Hepatocyte (in vitro differentiated cells): ENCODE measurements around the gene SPATA21. TPM values are rescaled to one million over a fixed set of nuclear protein-coding genes. Genes with fewer than 3 reads are reported as not detected.

Source experiments
- DNase-seq: peaks from one replicate; pipeline ENCODE4 v3.0.0-alpha.2; 2016; ENCODE audit warnings: low spot score
- H2AFZ ChIP-seq: fragments of 200-600 bp; sonication (generic); 2 replicates; pipeline ENCODE4 v1.6.0; 2016; ENCODE audit warnings: antibody characterized with exemption, mild to moderate bottlenecking
- H3K27ac ChIP-seq: fragments of 200-600 bp; sonication (generic); 2 replicates; pipeline ENCODE4 v1.5.1; 2016; ENCODE audit warnings: mild to moderate bottlenecking
- H3K27me3 ChIP-seq: fragments of 200-600 bp; sonication (generic); 2 replicates; pipeline ENCODE4 v1.6.1; 2016
- H3K36me3 ChIP-seq: fragments of 200-600 bp; sonication (generic); replicated peaks from 2 replicates; pipeline ENCODE4 v1.5.1; 2016; ENCODE audit warnings: low read depth; ENCODE audit not compliant: insufficient read depth
- H3K4me1 ChIP-seq: fragments of 200-600 bp; sonication (generic); 2 replicates; pipeline ENCODE4 v1.5.1; 2016; ENCODE audit warnings: mild to moderate bottlenecking, moderate library complexity; ENCODE audit not compliant: insufficient read depth
- H3K4me2 ChIP-seq: fragments of 200-600 bp; sonication (generic); 2 replicates; pipeline ENCODE4 v1.6.0; 2016
- H3K4me3 ChIP-seq: fragments of 200-600 bp; sonication (generic); 2 replicates; pipeline ENCODE4 v1.5.1; 2016; ENCODE audit warnings: mild to moderate bottlenecking
- H3K79me2 ChIP-seq: fragments of 200-600 bp; sonication (generic); 2 replicates; pipeline ENCODE4 v1.6.0; 2017; ENCODE audit warnings: mild to moderate bottlenecking
- H3K9me2 ChIP-seq: fragments of 200-600 bp; sonication (generic); replicated peaks from 2 replicates; pipeline ENCODE4 v1.6.0; 2017; ENCODE audit warnings: mild to moderate bottlenecking; ENCODE audit not compliant: insufficient read depth
- H3K9me3 ChIP-seq: fragments of 200-600 bp; sonication (generic); 2 replicates; pipeline ENCODE4 v1.5.1; 2016; ENCODE audit warnings: low read depth, mild to moderate bottlenecking
- H4K20me1 ChIP-seq: fragments of 200-600 bp; sonication (generic); 2 replicates; pipeline ENCODE4 v1.6.0; 2016; ENCODE audit warnings: mild to moderate bottlenecking; ENCODE audit not compliant: insufficient read depth, poor library complexity, severe bottlenecking
- EZH2 ChIP-seq: fragments of 200-600 bp; sonication (generic); IDR thresholded peaks from 2 replicates; pipeline ENCODE4 v1.6.1; 2016; ENCODE audit warnings: antibody characterized with exemption, mild to moderate bottlenecking, borderline replicate concordance
- EZH2phosphoT487 ChIP-seq: fragments of 200-600 bp; sonication (generic); IDR thresholded peaks from one replicate; pipeline ENCODE4 v1.6.1; 2018; ENCODE audit warnings: antibody characterized with exemption, mild to moderate bottlenecking, low read depth, moderate library complexity; ENCODE audit not compliant: unreplicated experiment, severe bottlenecking
- WGBS: methylation state at CpG from one replicate; pipeline ENCODE4 v1.1.6; 2016; ENCODE audit warnings: low lambda C conversion rate; ENCODE audit errors: missing lambda C conversion rate; 5-methylcytosine and 5-hydroxymethylcytosine counted together
- polyA plus RNA-seq: library from polyadenylated mRNA; unstranded; fragments of >200 nt; fragmentation: Nextera tagmentation; extraction: Ambion mirVana; gene quantifications from 2 replicates; pipeline ENCODE4 v1.2.1, GENCODE V29; 2016
- total RNA-seq: library from RNA; depleted of rRNA; stranded (reverse); fragments of >200 nt; gene quantifications from 2 replicates; pipeline ENCODE4 v1.2.3, GENCODE V29; 2014
- TF ChIP-seq, protein P1 (sequence below): fragments of 200-600 bp; sonication (generic); IDR thresholded peaks from 2 replicates; pipeline ENCODE4 v1.5.1; 2016; ENCODE audit warnings: antibody characterized with exemption, mild to moderate bottlenecking; ENCODE audit not compliant: poor library complexity

Gene SPATA21
- total and polyA plus RNA-seq, 2 experiments from 2014 or later: 0.30 to 0.92 TPM

- peak overlapping the region; percentile 55 for H2AFZ ChIP-seq
- no peaks in the 10 kb centered on the region for H3K27me3 ChIP-seq
- peak overlapping the region; percentile 81 for H3K4me3 ChIP-seq
- no peaks in the 10 kb centered on the region for H3K9me3 ChIP-seq
- peak overlapping the region; percentile 91 for H3K4me2 ChIP-seq
- H3K27ac ChIP-seq: peak overlapping the region; percentile 85
- peaks cover 9% of the 10 kb centered on the region for H3K4me1 ChIP-seq
- no peaks in the 10 kb centered on the region for H3K36me3 ChIP-seq
- H3K79me2 ChIP-seq: peaks cover 51% of the 10 kb centered on the region
- H3K9me2 ChIP-seq: no peaks in the 10 kb centered on the region
- DNase-seq: peak; percentile 35
- no peaks in the 10 kb centered on the region for H4K20me1 ChIP-seq
- 3% methylated on average over 12 of the region's 12 CpGs for WGBS
- TF ChIP-seq EZH2 (no peak), EZH2phosphoT487 (no peak)
- TF ChIP-seq, protein P1, sequence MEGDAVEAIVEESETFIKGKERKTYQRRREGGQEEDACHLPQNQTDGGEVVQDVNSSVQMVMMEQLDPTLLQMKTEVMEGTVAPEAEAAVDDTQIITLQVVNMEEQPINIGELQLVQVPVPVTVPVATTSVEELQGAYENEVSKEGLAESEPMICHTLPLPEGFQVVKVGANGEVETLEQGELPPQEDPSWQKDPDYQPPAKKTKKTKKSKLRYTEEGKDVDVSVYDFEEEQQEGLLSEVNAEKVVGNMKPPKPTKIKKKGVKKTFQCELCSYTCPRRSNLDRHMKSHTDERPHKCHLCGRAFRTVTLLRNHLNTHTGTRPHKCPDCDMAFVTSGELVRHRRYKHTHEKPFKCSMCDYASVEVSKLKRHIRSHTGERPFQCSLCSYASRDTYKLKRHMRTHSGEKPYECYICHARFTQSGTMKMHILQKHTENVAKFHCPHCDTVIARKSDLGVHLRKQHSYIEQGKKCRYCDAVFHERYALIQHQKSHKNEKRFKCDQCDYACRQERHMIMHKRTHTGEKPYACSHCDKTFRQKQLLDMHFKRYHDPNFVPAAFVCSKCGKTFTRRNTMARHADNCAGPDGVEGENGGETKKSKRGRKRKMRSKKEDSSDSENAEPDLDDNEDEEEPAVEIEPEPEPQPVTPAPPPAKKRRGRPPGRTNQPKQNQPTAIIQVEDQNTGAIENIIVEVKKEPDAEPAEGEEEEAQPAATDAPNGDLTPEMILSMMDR: no peak
Measured at GRCh38 chr1:16441282-16441665, 4.0 kb upstream of the SPATA21 start.

DNA sequence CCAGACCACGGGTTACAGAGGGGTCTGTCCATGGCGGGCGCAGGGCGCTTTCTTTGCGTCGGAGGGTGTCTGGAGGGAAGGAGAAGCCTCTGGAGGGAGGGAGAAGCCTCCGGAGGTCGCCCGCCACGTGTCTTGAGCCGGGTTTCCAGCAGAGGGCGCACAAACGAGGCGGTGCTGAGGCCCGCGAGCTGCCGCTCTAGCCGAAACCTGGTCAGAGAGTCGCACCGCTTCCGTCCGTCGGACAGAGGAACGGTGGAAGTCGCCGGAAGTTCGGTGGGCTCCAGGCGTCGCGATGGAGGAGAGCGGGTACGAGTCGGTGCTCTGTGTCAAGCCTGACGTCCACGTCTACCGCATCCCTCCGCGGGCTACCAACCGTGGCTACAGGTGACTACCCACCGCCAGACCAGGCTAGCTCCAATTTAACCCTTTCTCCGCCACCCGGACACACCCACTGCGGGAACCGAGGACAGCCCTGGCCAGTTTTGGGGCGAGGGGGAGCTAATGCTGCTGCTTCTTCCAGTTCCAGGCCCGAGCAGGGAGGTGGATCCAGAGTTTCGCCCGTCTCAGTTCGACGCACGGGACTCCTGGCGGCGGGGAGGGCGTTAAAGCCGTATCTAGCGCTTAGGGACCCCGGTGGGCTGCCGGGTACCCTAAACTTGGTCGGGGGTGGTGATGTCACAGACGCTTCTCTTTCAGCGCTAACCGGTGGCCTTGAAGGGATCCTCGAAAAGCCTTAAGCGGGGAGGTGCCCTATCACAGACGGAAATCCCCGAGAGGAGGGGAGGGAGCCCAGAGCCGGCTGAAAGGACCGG is 3.5 kb upstream of the SPATA21 start, which contains the start of gene NECAP2:
NECAP2 (plus strand) TSS at position 255 of the 812 bp plus-strand sequence; CDS start at position 293, 38 bp downstream.
- H3K27ac ChIP-seq: peak within 1 kb of the TSS; percentile 85
- H3K9me3 ChIP-seq: no peaks in the 10 kb centered on the region
- no peaks in the 10 kb centered on the region for H4K20me1 ChIP-seq
- H3K4me3 ChIP-seq: peak within 1 kb of the TSS; percentile 81
- TF ChIP-seq, protein P1: peak; percentile 93
- no peak for TF ChIP-seq EZH2phosphoT487
- H3K36me3 ChIP-seq: no peaks in the 10 kb centered on the region
- peak within 1 kb of the TSS; percentile 91 for H3K4me2 ChIP-seq
- H2AFZ ChIP-seq: peak within 1 kb of the TSS; percentile 96
- H3K27me3 ChIP-seq: no peaks in the 10 kb centered on the region
- WGBS: 1% methylated on average over 59 of the region's 68 CpGs
- H3K79me2 ChIP-seq: peaks cover 49% of the 10 kb centered on the region
- no peaks in the 10 kb centered on the region for H3K9me2 ChIP-seq
- peaks cover 9% of the 10 kb centered on the region for H3K4me1 ChIP-seq
- DNase-seq: peak; percentile 96

- WGBS: 57% methylated on average over 7 of the region's 7 CpGs
- no peaks in the 10 kb centered on the region for H3K36me3 ChIP-seq
- H2AFZ ChIP-seq: peak overlapping the region; percentile 96
- TF ChIP-seq, protein P1: no peak
- TF ChIP-seq EZH2: no peak
- H3K9me3 ChIP-seq: no peaks in the 10 kb centered on the region
- peaks cover 43% of the 10 kb centered on the region for H3K79me2 ChIP-seq
- peak overlapping the region; percentile 85 for H3K4me2 ChIP-seq
- no peaks in the 10 kb centered on the region for H3K27me3 ChIP-seq
- no peak for DNase-seq
- peak overlapping the region; percentile 66 for H3K27ac ChIP-seq
- H4K20me1 ChIP-seq: no peaks in the 10 kb centered on the region
- no peak overlapping the region for H3K4me3 ChIP-seq
- H3K4me1 ChIP-seq: peaks cover 9% of the 10 kb centered on the region
- H3K9me2 ChIP-seq: no peaks in the 10 kb centered on the region
Measured at GRCh38 chr1:16440131-16440469, 2.9 kb upstream of the SPATA21 start.
